Retinal pigment epithelial cell (primary cell): Measurements from ENCODE around the gene ERI3.

ENCODE experiments used
- DNase-seq: peaks from one replicate; pipeline ENCODE4 v3.0.0-alpha.2; 2010; ENCODE audit warnings: low read depth
- H3K4me3 ChIP-seq: 2 replicates; pipeline ENCODE4 v1.5.1; 2011; ENCODE audit warnings: mild to moderate bottlenecking, low read length, control low read depth, moderate library complexity
- TF ChIP-seq, protein P1 (sequence below): conservative IDR thresholded peaks from 2 replicates; pipeline ENCODE4 v1.5.1; 2011; ENCODE audit warnings: low read depth, low read length, control low read depth, inconsistent platforms

ERI3 gene, protein sequence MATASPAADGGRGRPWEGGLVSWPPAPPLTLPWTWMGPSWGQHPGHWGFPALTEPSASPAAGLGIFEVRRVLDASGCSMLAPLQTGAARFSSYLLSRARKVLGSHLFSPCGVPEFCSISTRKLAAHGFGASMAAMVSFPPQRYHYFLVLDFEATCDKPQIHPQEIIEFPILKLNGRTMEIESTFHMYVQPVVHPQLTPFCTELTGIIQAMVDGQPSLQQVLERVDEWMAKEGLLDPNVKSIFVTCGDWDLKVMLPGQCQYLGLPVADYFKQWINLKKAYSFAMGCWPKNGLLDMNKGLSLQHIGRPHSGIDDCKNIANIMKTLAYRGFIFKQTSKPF

DNA sequence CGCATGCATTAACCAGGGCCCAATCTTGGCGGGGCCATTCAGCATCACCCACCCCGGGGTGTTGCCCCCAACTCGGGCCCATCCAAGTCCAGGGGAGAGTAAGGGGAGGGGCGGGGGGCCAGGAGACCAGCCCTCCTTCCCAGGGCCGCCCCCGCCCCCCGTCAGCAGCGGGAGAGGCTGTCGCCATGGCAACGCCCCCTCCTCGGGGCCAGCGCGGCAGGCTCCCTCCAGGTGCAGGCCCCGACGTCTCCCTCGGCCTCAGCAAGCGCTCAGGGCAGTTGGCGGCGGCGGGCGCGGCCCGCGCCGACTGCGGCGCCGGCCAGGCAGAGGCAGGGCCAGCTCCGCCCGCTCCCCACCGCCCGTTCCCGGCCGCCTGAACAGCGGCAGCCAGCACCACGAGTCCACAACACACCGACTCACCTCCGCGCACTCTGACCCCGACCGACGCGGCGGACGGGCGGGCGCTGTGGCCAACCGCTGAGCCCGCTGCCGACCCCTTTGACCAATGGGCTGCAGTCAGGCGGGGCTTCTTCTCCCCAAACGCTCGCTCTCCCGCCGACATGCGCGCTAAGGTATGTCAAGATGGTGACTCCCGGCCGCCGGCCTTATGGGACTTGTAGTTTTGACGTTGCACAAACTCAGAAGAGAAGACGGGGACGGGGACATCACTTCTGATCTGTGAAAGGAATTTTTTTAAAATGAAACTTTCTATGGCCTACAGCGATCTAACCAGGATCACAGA, at the start of gene ERI3:
Gene ERI3 (minus strand): TSS at position 418 of the 742 bp plus-strand sequence. CDS start 231 bp downstream, at position 187.
- peak within 1 kb of the TSS; percentile 80 for H3K4me3 ChIP-seq
- TF ChIP-seq, protein P1, sequence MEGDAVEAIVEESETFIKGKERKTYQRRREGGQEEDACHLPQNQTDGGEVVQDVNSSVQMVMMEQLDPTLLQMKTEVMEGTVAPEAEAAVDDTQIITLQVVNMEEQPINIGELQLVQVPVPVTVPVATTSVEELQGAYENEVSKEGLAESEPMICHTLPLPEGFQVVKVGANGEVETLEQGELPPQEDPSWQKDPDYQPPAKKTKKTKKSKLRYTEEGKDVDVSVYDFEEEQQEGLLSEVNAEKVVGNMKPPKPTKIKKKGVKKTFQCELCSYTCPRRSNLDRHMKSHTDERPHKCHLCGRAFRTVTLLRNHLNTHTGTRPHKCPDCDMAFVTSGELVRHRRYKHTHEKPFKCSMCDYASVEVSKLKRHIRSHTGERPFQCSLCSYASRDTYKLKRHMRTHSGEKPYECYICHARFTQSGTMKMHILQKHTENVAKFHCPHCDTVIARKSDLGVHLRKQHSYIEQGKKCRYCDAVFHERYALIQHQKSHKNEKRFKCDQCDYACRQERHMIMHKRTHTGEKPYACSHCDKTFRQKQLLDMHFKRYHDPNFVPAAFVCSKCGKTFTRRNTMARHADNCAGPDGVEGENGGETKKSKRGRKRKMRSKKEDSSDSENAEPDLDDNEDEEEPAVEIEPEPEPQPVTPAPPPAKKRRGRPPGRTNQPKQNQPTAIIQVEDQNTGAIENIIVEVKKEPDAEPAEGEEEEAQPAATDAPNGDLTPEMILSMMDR = no peak
- peak; percentile 91 for DNase-seq

DNA sequence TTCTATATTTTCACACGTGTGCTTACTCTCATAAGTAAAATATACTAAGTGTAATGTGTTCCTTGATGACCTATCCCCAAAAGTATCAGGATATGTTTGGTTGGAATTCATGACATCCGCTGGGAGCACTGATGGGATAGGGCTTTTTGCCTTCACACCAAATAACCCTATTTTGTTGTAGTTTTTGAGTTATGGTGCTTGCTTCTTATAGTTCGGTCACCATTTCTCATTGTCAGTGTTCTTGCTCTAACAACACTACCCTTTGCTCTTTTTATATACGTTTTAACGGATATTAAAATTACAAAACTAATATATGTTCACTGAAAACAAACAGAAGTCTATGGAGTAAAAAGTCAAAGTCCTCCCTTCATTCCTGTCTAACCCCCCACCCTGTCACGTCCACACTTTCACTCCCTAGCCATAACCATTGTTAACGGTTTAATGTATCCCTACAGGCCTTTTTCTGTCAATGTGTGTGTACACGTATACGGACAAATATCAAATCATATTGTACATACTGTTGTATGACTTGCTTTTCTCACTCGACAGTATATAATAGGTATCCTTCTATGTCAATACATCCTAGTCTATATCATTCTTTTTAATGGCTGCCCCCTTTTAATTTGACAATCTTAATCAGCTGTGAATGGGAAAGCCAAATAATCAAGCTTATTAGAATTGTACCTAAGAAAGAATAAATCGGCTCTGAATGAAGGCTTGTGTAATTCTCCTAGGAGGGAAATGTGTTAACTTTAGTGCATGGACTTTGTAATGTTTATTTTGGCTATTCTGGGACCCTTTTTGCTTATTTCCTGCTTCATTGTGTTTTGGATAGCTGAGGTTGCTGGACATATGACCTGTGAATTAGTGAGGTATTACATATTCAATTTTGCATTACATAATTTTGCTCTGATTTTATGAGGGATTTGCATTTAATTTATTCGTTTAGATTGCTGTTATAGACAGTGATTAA, 46.5 kb upstream of the ERI3 start:
- no peak for DNase-seq
- TF ChIP-seq, protein P1 = no peak
- H3K4me3 ChIP-seq = no peak overlapping the region

DNA sequence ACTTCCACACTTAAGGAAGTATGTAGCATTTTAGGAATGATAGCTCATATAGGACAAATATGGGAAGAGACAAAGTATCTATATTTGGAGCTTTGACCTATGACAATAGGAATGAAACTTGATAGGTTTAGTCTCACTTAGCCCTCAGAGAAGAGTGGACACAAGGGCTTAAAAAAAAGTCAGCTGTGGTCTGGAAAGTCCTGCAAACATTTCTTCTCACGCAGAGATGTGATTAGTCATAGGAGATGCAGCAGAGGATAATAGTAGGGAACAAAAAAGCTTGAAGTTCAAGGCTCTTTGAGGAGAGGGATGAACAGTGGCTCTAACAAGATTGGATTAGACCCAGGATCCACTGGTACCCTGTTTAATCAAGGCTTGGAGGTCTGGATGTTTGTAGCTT, 35.2 kb upstream of the ERI3 start:
- no peak overlapping the region for H3K4me3 ChIP-seq
- DNase-seq = no peak
- TF ChIP-seq, protein P1 = no peak

DNA sequence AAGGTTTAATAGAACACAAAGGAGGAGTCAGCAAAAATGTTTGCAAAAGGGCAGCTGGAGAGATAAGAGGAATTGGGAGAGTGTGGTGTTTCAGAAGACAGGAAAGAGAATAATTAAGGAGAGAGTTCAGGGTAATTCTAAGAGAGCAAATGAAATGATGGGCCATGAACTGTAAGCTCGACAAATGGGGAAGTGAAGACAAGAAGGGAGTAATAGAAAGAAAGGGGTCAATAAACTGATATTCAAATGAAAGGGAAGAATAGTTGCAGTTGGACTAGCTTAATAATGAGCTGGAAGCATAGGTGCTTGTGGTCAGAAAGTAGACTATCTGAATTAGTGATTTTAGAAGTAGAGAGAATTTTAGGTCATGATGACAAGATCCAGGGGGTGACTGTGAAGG, 34.4 kb upstream of the ERI3 start:
- TF ChIP-seq, protein P1 = no peak
- H3K4me3 ChIP-seq = no peak overlapping the region
- no peak for DNase-seq

DNA sequence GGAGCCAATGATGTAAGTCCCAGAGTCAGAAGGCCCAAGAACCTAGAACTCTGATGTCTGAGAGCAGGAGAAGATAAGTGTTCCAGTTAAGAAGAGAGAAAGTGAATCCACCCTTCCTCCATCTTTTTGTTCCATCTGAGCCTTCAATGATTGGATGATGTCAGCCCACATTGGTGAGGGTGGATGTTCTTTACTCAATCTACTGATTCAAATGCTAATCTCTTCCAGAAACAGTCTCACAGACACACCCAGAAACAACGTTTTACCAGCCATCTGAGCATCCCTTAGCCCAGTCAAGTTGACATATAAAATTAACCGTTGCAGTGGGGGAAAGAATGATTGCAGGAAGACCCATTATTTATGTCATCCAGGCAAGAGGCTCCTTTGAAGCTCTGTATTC, 33.5 kb upstream of the ERI3 start:
- TF ChIP-seq, protein P1 = no peak
- H3K4me3 ChIP-seq = no peak overlapping the region
- DNase-seq = no peak

DNA sequence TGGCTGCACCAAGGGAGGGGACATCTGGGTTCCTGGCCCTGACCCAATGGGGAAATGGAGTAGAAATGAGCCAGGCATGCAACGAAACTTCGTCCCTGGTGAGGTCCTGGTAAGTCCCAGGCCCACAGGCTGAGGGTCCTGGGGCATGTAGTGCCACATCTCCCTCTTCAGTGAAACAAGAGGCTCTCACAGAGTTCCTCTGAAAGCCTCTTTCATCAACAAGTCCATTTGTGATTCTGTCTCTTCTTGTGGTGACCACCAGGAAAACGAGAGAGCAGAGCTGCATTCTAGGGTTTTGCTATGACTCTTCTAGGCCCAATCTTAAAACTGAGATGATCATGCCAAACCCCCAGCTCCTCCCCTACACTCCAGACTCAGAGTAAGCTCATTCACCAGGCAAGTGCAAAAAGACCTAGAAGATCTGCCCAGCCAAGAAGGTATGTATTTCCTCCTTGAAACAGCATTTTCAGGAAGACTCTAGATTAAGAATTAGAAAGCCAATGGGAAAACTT, 25.7 kb upstream of the ERI3 start:
- DNase-seq = no peak
- TF ChIP-seq, protein P1 = no peak
- H3K4me3 ChIP-seq = no peak overlapping the region
